ENCODE measurements around the gene ANKLE2.

Gene ANKLE2

GRCh38 chr12:132675757-132676432 lies 85.7 kb downstream of the ANKLE2 start:
- TF ChIP-seq REST (IDR thresholded peaks at IDR 0.05; ENCODE audit: insufficient read depth in 1 of 2, low read depth in 2 of 2, low read length in 2 of 2) (no peak), FOXP2 (optimal IDR thresholded peaks at IDR 0.05; ENCODE audit: borderline replicate concordance, extremely low read depth, extremely low read length, insufficient read depth) (no peak), SIN3A (IDR thresholded peaks at IDR 0.05; ENCODE audit: borderline replicate concordance, insufficient read depth, low read length) (no peak), POLR2AphosphoS5 (IDR thresholded peaks at IDR 0.05; ENCODE audit: low read depth, low read length) (no peak), TAF1 (IDR thresholded peaks at IDR 0.05; ENCODE audit: borderline replicate concordance, insufficient read depth, low read length) (no peak)

Data from PFSK-1 (cell line).